Hypothalamus (tissue), 51 donors: ENCODE data around the gene RNF217.
"Not testable (repeated sequence)": the region's sequence is repeated elsewhere in the genome, so short reads cannot be mapped to it uniquely, and the experiment has no call there.

Experiments used
- DNase-seq, 51 donors: peaks; one replicate each; lab custom pipeline; 2025; lab: John Stamatoyannopoulos, UW

Gene RNF217

DNA sequence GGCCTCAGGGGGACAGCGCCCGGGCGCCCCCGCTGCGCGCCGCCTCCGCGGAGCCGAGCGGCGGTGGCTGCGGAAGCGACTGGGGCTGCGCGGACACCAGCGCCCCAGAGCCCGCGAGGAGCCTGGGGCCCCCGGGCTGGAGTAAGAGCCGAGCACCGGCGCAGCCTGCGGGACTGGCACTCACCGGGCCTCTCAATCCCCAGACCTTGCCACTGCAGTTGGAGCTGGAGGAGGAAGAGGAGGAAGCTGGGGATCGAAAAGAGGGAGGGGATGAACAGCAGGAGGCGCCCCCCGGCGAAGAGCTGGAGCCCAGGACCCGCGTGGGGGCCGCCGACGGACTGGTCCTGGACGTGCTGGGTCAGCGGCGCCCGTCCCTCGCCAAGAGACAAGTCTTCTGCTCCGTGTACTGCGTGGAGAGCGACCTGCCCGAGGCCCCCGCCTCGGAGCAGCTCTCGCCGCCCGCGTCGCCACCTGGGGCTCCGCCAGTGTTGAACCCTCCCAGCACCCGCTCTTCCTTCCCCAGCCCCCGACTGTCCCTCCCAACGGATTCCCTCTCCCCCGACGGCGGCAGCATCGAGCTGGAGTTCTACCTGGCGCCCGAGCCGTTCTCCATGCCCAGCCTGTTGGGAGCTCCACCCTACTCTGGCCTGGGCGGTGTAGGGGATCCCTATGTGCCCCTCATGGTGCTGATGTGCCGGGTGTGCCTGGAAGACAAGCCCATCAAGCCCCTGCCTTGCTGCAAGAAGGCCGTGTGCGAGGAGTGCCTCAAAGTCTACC, 590 bp downstream of the RNF217 start:
- DNase-seq: peak in 42 of 51 donors; percentile 25 to 87 (median 51)

DNA sequence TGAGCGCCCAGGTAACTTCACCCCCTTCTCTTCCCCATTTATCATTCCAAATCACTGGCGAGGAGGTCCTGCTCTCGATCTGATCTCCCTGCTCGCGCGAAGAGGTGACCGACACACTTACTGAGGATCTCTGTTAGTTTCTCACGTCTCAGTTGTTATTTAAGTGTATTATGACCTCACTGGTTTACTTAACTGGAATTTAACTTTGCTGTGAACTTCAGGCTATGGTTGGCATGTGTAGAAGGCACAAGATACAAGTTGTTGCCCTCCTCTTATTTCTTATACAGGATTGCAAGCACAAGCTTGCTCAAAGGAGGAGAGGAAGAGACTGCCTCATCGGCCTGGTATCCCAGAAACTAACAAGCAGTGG, 1.2 kb downstream of the RNF217 start:
- peak in 3 of 51 donors; percentile 28 to 70 (median 49) for DNase-seq

DNA sequence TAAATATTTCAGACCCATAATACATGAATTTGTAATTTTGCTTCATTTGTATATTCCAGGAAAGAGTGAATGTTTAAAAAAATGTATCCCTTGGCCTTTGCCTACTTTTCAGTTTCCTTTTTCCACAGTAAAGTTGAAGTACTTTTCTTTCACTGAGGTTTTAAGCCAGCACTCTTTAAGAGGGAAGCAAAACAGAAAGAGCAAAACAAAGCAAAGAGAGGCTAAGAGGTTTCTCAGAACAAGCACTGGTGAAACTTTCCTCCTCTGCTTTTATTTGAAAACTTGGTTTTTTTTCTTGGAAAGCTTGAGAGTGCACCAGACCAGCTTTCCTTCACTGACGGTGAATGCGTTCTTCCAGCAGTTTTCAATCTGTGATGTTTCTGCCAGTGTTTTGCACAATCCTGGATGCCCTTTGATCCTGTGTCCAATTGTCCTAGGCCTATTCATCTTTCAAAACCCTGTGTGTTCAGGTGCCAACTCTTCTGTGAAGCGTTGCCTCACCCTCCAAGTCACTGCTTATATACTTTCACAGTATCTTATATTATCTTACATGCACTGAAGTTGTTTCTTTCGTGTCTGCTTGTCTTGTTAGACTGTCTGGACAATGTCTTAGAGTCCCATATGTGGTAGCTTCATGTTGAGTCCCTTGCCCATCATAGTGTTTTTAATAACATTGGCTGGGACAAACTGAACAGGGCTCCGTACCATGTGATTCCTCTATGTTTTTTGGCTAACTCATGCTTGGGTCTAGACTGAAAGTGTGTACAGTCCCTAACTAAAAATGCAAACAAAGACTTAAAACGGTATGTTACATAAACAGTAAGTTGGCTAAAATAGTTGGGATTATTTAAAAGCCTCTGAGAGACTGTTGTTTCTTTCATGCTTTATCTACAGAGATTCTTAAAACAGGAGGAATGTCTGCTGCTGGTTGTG, 1.9 kb downstream of the RNF217 start:
- peak in 4 of 51 donors; percentile 7 to 77 (median 24) for DNase-seq

DNA sequence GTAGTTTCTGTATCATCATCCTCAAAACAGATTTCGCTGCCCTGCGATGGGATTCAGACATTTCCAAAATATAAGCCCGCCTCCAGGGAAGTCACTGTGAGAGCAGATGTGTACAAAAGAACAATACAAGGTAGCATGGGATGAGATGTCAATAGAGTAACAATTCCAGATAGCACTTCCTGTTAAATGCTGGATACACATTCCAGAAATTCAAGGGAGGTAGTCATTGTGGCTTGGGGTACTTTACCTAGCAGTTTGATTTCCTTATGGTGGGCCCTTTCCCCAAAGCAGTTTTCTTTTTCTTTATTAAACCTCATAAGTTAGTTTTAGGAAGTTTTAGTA, 2.5 kb downstream of the RNF217 start:
- DNase-seq: peak in 1 of 51 donors; percentile 29

DNA sequence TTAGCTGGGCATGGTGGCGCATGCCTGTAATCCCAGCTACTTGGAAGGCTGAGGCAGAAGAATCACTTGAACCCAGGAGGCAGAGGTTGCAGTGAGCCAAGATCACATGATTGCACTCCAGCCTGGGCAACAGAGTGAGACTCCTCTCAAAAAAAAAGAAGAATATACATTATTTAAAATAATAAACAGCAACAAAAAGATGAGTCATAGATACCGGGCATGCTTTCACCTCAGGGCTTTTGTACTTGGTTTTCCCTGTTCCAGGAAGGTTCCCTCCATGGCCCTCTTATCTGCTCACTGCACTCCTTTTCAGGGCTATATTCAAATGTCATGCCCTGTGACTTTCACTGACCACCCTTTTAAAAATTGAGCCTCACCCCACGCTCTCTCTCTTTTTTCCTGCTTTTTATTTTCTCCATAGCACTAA, 3.2 kb downstream of the RNF217 start:
- not testable (repeated sequence) for DNase-seq

DNA sequence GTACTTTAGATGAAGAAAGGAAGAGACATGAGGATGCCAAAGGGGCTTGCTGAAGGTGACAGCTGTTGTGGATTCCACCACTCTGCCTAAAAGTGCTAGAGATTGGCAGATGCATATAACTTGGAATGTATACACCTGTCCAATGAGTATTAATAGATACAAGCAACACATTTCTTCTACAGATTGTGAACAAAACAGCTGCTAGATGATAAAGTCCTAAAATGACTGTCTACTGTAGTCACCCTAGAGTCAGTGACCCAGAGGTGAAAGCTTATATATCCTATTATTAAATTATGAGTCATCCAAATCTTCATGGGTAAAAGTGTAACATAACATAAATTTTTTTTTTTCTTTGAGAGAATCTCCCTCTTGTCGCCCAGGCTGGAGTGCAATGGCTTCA, 5.2 kb downstream of the RNF217 start:
- DNase-seq: no peak

DNA sequence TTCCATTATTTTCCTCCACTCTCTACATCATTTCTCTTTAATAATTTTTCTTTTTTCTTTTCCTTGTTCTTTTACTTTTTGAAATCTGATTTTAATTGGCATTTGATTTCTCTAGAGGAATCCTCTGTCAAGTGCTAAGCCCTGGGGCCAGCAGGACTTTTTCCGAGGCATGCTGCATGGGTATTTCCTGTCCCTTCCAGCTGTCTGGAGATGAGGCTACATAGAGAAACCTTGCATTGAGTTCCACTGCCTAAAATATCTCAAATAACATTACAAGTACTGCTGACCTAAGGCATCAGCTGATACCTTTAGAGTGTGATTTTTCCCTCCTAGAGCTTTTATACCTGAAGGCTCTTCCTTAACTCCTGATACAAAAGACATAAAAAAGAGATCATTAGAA, 6.2 kb downstream of the RNF217 start:
- DNase-seq: no peak

DNA sequence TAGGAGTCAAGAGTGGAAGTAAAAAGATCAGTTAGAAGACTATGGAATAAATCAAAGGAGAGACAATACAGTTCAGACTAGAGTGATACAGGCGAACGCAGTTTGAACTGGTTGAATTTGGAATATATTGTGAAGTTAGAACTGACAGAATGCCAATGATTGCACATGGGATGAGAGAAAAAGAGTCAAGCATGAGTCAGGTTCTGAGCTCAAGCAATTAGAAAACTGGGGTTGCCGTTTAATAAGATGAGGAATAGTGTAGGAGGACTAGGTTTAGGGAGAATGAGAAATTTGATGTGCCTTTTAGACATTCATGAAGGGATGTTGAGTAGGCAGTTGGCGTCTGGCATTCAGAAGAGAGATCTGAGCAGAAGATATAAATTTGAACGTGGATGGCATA, 8.0 kb downstream of the RNF217 start:
- DNase-seq: no peak

DNA sequence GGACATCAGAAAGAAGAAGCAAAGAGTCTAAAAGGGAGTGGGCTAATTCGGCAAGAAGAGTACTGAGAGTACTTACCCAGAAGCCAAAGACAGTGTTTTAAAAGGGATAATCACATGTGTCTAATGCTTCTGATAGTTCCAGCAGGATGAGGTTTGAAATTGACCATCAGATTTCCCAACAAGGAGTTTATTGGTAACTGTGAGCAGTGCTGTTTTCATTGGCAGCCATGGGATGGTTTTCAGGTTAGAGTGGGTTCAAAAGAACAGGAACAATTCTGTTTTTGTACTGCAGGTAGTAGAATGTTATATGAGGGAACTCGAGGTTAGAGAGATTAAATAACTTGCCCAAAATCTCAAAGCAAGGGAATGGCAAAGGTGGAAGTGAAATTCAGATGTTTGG, 8.5 kb downstream of the RNF217 start:
- DNase-seq: no peak

DNA sequence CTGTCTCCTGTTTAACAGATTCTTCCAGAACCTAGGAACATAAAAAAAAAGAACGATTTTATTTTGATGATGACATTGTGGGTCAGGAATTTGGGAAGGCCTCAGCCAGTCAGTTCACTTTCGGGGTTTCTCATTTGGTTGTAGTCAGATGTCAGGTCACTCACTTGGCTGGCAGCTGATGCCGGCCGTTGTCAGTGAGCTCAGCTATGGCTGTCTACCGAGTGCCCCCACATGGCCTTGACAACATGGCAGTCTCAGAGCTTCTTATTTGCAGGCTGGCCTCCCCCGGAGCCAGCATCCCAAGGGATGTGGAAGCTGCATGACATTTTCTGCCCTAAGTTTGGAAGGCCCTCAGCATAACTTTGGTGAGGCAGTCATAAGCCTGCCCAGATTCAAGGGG, 11.5 kb downstream of the RNF217 start:
- no peak for DNase-seq

DNA sequence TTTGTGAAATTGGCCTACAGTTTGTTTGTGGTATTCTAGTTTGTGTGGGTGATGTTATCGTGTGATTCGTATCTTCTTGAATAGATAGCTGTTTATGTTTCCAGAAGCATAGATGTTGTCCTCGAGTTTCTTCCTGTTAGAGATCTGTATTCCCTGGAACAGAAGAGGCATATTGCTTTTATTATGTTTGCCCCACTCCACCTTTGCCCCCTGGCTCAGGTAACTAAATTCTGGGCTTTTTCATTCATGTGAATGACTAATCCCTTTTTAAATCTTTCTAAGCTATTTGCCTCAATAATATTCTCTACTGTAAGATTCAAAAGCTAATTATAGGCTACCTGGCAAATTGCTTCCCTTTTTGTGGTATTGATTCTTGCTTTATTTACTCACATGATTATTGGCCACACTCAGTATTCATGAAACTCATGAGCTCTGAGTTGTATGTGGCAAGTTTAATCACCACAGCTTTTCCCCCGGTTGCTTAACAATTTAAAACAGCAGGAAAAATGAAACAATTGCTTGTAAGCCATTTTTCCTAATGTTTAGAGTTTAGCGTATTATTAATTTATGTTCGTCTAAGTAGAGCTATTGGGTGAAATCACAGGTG, 12.6 kb downstream of the RNF217 start:
- DNase-seq: no peak

DNA sequence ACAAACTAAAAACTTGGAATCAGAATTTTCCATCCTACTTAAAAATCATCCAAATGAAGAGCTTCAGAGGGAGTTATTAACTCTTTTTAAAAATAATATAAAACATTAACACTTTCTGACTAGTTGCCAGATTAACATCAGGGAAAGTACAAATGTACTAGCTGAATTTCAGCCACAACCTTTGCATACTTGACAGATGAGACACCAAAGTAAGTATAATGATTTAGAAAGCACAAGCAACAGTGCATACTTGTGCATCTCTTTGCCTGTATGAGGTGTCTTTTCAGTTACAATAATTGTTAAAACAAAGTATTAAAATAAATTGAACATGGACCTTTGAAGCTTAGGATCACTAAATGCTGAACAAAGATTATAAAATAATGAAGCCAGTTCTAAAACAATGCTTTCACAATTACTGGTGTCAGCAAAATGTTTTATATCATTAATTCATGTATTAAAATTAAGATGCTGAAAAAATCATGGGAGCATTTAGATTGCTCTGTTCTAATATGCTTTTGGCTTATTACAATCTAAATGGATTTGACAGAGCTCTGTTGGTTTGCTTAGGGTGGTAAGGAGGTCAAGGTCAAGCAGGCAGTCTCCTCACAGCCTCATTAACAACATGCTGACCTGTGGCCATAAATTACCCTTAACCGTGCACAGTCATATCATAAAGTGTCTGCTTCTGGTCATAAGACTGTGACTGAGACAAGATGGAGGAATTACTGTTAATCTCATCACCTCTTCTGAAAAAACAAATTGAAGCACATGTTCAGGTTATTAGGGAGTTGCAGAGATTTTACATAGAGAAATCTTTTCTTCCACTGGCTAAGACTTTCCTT, 15.1 kb downstream of the RNF217 start:
- DNase-seq: no peak

DNA sequence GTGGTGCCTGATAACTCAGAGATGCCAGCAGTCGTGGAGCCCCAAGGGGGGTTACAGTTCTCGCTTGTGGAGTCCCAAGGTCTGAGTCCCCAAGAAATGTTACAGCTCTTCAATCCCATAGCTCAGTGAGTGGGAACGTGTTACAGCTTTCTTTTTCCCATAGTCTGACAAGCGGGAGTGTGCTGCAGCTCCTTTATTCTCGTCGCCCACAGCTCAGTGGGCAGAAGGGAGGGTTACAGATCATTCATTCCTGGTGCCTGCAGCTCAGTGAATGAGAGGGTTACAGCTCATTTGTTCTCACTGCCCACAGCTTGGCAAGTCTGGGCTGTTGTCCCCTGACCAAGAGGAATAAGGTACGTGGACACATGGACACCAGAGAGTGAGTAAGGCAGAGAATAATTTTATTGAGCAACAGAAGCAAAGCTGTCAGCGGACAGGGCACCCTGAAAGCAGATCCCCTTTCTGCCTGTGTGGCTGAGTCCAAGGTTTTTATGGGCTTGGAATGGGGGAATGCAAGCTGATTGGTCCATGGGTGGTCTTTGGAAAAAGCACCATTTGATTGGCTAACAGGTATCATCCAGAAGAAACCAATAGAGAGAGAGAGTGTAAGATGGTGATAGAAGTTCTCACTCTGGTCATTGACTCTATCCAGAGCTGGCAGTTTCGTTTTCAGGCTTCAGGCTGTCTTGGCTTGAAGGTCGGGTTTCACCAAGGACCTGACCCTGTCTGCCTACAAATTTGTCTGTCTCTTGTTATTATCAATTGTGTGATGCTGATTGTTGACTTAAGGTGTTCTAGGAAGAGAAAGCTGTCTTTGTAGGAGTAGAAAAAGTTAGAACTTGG, 16.4 kb downstream of the RNF217 start:
- DNase-seq: no peak

DNA sequence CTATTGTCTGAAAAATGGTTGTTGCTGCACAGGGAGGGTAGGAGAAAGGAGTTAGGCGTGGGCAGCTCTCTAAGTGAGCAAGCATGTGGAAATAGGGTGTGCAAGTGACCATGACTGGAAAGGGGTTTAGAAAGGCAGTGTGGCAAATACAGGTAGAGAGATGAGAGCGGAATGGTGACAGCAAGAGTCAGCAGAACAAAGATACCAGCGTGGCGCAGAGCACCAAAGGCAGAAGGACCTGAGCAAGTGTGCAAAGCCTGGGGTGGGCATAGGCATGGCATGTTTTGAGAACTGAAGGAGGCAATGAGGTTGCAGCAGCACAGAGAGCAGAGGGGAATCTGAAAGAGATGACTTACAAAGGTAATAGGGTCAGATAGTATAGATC, 17.0 kb downstream of the RNF217 start:
- no peak for DNase-seq

DNA sequence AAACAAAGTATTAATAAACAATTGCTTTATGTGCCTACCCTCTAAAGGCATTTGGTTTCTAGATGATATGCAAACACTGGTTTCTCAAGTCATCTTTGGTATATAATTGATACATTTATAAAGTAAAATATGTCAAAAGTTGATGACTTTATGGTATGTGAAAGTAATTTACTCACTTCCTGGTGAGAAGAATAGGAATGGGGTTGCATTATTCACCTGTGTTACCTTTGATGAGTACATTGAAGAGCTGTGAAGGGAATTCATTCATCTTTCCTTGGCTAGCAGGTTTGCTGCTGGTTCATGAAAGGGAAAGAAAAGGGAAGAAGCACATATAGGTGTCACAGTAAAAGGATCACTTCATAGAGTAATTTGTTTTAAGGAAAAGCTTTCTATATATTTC, 20.4 kb downstream of the RNF217 start:
- DNase-seq: no peak

DNA sequence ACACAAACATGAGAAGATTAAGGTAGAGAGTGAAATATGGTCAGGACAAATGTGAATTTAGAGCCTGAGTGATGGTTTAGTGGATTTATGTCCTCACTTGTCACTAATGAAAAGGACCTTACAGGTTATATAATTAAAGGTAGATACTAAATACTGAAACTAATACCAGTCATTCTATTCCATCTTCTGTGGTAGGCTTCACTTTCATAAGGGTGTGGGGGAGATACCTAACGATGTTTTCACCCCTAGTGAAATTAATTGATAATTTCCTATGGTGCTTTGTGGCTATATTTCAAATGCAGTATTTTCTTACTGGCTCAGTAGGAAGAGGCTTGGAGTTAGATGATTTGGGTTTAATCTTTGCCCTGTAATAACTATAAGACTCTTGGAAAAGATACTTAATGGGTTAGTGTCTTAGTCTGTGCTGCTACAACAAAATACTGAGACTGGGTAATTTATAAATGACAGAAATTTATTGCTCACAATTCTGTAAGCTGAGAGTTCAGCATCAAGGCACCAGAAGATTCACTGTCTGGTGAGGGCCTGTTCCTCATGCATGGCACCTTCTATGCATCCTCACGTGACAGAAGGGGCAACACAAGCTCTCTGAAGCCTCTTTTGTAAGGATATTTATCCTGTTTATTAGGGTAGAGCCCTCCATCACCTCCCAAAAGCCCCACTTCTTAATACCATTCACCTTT, 21.3 kb downstream of the RNF217 start:
- DNase-seq: no peak

DNA sequence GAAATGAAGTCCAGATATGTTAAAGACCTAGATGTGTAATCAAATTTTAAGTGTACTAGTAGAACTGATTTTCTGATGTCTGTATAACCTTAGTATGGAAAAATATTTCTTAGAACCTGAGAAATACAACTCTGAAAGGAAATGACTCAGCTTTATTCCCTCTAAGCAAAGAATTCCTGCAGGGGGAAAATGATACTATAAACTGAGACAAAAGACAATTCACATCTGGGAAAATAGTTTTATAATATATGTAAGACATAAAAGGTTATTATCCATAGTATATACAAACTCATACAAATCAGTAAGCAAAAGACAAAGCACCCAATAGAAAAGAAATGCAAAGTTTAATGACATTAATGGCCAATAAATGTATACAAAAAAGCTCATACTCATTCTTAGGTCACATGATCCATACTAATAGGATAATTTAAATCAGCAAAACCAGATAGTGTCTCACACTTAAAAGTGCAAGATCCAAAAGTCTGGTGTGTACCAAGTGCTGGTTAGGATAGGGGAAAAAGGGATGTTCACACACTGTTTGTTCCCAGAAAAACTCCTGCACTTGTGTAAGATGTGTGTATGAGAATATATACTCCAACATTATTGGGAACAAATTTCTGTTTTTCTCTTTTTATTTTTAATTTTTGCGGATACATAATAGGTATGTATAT, 22.6 kb downstream of the RNF217 start:
- DNase-seq: no peak

DNA sequence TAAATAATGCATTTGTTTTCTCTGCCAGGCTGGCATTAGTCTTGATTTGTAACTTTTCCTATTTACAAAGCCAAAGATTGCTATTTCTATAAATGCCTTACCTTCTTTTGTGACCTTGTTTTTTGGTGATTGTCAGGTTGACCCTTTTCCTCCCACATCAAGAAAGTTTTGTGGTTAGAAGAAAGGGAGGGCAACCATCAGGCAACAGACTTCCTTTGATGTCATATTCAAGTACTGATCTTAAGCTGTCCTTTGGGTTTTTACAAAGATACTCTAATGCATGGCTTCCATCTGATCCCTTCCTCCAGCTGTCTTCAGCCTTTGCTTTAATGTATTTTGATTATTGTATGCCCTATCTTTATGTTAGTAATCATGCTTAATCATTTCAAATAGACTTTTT, 23.9 kb downstream of the RNF217 start:
- DNase-seq: no peak

DNA sequence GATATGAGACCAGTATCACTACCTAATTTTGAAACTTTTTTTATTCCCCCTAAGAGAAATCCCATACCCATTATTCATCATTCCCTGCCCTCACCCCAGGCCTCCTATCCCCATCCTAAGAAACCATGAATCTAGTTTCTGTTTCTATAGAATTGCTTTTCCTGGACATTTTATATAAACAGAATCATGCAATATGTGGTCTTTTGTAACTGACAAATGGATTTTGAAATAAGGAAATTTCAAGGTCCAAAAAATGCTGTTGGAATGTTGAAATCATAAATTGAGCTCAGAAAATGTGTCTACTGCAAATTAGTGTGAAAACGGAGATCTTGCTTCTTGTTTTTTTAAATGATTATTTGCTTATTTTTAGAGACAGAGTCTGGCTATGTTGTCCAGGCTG, 25.1 kb downstream of the RNF217 start:
- DNase-seq: no peak
